HG02763 (cell line): ENCODE data around the gene STK25.
"Not testable (repeated sequence)": the region's sequence is repeated elsewhere in the genome, so short reads cannot be mapped to it uniquely, and the experiment has no call there.

ENCODE experiments used
- ATAC-seq: cut with Tn5 transposase; IDR thresholded peaks from one replicate; pipeline ENCODE4 v1.9.1; 2021; ENCODE audit warnings: mild to moderate bottlenecking, moderate library complexity; ENCODE audit not compliant: unreplicated experiment

Gene STK25

DNA sequence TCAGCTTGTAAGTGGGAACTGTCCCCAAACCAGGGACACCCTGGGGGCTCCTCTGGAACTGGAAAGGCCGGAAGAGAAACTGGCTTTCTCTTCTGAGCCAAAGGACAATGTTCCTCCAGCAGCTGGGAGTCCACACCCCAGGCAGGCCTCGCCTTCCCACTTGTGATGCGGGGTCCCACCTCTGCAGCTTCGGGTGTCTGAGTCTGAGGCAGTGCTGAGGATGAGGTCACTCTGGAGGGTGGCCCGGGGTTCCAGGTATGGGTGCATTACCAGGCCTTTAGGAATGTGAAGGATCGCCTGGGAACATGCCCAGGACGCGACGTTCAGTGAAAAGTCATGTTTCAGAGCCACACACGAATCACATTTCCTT is 32.0 kb upstream of the STK25 start:
- ATAC-seq: no peak

DNA sequence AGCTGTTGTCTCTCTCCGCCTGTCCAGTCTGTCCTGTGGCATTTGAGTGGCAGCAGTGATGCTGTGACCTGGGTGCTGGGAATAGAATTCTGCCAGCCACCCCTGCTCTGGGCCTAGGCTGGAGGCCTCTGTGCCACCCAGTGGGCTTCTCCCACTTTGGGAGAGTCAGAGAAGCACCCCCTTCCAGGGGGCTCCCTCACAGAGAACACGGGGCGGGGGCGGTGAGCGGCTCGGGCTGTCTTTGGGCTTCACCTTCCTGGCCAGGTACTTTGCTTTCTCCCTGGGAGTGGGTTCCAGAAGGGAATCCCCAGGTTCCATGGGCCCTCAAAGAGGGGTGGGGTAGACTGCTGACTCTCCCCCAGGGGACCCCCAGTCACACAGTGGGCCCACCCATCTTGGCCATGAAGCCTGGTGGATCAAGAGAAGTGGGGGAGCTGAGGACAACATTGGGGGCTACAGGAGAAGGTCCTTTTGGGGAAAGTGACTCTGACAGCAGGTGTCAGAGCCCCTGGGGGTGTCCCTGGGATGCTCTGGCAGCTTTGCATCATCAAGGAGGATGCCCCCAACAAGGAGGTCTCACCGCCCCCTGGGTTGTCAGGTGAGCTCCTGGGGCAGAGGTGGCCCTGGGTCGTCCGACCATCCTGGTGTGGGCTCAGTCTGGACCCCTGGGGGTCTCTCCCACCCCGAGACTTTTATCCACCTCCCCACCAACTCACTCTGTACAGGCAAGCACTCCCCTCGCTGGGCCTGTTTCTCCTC is 31.4 kb upstream of the STK25 start:
- ATAC-seq: no peak

DNA sequence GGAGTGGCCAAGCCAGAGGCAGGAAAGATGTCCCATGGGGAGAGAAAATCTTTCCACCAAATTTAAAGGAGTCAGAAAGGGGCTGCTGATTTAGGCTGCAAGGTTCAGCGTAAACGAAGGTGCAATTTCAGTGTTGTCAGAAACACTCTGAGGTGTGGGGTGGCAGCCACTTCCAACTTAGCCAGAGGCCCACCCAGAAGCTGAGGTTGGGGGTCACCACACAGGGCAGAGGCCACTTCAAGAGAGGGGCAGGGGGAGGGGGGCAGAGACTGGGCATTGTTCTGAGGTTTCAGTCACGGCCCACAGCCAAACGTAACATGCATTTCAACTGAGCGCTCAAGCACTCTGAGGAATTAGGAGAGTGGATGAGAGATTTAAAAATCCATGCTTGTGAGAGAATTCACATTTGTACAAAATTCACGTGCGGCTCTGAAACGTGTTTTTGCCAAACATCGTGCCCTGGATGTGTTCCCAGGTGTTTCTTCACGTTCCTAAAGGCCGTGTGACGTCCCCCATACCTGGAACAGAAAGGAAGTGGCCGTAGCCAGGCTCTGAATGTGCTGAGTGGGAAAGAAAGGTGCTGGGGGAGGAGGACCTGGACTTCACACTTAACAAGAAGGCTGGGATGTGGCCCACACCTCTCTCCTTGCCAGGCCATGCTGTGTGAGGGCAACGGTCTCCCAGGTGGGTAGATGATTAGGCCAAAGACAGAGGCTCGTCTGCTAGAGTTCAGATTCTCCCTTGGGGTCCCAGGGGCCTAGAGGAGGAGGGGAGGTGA is 30.6 kb upstream of the STK25 start:
- no peak for ATAC-seq

DNA sequence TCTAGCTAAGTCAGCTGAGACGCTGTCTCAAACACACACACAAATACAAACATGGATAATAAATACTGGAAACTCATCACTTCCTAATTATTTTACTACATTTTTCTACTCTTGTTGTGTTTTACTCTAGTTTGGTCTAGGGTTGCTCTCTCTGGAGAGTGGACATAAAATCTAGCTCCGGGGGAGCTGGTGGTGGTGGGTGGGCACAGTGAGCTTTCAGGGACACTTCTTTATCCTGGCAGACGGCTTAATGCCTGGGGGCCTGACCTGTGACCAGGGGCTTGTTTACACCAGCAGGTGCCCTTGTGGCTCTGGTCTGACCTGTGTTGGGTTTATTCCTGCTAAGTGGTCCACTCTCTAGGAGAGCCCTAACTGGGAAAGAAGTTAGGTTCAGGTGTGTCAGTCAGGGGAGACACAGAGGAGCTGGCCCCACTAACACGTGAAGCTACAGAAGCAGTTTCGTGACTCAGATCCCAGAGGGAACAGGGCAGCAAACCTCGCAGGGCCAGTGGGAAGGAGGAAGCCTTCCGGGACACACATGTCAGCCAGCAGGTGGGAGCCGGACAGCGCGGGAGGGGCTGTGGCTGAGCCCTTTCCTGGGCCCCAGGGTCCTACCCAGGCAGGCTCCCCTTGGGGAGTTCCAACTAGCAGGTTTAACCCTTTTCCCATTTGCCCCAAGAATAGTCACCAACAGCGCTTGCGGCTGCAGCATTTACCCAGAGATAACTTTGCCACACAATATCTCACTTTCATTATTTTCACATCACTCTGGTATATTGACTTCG is 27.7 kb upstream of the STK25 start:
- no peak for ATAC-seq

DNA sequence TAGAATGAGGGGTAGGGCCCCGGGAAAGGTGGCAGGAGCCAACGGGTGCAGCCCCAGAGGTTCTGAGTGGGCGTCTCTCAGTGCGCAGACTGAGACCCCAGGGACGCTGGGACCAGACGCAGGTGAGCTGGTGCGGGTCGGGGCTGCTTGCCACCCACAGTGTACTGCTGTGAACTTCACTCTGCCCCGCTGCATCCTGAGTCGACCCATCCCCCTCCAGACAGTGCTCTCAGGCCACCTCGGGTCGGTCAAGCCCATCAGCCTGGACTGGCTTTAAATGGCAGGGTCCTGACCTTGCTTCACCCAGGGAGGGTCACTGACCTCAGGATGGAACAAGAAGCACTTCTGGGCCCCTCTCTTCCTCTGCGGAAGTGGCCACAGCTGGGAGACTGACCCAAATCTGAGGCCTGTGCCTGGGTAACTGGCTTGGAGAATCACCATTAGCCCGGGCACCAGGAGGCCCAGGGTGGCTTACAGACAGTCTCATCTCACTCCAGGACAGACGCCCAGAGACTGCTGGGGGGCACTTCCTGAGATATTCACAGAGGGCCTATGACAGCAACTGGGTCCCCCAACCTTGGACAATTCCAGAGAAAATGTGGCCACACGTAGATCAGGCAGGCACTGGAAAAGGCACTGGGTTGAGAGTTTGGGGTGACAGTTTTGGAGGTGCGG is 26.5 kb upstream of the STK25 start:
- ATAC-seq: no peak

DNA sequence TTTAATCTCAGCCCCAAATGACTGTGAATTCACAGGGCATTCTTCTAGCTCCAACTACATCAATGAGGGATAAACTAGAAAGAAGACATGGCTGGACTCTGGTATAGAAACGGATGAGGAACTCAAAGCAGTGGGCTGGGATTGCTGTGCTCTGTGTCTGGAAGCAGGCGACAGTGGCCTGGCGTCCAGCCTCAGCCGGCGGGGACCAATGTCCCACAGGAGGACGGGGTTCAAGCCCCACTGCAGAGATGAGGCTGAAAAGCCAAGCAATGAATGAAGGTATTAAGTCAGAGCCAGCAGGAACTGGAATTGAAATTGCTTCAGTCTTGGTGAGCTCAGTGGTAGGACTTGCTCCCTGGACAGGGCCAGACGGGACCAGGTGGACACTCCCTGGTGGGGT is 25.9 kb upstream of the STK25 start:
- ATAC-seq: no peak

DNA sequence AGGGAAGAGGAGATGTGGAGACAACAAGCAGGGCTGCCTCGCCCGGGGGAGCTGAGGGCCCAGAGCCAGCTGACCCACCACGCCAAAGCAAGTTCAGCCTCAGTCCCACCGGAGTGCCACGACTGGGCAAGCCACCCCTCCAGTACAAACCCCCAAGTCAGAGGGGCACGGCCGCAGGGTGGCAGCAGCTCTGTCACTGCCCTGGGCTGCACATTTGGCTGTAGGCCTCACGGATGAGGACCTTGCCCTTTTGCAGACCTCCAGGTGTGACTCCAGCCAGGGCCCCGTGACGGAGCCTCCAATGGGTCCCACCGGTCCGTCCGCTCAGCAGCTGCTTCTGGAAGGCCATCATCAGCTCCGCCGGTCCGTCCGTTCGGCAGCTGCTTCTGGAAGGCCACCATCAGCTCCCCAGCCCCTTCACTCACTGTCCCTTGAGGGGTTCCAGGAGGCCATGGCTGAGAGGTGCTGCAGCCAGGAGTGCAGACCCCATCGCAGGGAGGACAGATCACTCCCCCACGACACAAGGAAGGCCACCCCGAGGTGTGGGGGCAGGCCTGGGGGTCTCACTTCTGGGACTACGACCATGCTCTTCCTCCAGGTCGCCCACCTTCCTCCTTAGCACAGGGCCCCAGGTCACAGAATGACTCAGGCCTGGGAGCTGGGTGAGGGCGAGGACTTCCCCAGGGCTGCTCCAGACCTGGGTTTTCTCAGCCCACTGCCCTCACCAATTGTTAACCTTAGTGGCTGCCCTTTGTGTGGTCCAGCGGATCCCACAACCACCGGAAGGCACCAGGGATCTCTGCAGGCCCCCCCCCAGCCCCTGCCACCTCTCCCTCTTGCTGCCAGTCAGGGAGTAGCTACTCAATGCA is 24.6 kb upstream of the STK25 start:
- ATAC-seq: no peak

DNA sequence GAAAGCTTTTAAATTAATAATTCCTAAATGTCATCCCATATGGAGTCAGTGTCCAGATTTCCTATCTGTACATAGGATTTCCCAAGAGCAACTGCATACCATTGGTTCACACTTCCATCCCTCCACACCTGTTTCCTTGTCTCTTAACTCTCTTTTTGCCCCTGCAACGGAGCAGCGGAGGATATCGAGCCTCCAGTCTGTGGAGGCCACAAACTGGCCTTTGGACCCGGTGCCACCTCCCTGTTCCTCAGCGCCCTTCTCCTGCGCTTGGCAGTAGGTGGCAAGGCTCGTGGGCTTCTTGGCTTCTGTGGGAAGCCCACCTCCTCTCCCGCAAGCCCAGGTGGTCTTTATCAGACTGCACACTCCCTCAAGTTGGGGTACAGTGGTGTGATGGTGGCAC is 23.8 kb upstream of the STK25 start:
- no peak for ATAC-seq

DNA sequence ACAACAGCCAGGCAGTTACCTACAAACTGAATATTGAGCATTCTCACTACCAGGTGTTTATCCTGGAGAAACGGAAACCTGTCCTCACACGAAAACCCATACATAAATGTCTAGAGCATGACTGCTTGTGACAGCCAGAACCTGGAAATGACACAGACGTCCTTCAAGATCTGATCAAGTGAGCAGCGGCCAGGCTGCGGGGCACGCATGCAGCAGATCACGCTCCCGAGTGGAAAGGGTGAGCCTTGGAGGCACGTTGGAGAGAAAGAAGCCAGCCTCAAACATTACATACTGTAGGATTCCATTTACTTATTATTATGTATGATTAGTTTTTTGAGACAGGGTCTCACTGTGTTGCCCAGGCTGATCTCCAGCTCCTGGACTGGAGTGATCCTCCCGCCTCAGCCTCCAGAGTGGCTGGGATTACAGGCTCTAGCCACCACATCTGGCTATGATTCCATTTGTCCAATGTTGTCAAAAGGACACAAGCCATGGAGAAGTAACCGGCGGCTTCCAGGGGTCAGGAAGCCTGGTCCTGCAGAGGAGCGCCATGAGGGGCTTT is 22.9 kb upstream of the STK25 start:
- ATAC-seq: no peak

DNA sequence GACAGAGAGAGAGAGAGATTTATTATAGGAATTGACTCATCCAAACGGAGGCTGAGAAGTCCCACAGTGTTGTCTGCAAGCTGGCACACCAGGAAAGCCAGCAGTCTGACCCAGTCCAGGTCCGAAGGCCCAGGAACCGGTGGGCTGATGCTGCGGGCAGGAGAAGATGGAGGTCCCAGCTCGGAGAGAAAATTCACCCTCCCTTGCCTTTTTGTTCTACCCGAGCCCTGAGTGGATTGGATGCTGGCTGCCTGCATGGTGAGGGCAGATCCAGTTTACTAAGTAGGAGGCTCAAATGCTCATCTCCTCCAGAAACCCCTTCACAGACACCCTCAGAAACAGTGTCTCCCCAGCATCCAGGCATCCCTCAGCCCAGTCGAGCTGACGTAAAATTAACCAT is 22.2 kb upstream of the STK25 start:
- ATAC-seq: no peak

DNA sequence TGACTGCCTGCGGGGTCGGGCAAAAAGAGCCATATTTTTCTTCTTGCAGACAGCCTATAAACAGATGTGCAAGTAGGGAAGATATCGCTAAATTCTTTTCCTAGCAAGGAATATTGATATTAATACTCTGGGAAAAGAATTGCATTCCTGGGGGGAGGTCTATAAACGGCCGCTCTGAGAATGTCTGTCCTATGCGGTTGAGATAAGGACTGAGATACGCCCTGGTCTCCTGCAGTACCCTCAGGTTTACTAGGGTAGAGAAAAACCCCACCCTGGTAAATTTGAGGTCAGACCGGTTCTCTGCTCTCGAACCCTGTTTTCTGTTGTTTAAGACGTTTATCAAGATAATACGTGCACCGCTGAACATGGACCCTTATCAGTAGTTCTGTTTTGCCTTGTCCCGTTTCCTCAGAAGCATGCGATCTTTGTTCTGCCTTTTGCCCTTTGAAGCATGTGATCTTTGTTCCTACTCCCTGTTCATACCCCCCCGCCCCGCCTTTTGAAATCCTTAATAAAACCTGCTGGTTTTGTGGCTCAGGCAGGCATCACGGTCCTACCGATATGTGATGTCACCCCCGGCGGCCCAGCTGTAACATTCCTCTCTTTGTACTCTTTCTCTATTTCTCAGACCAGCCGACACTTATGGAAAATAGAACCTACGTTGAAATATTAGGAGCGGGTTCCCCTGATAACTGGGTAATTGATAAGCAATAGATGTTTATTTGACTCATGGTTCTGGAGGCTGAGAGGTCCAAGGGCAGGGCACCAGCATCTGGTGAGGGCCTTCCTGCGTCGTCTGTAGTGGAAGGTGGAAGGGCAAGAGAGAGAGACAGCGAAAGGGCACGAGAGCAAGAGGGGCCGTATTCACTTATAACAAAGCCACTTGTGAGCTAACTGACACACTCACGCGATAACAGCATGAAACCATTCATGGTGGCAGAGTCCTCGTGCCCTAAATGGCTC is 17.7 kb upstream of the STK25 start:
- not testable (repeated sequence) for ATAC-seq

DNA sequence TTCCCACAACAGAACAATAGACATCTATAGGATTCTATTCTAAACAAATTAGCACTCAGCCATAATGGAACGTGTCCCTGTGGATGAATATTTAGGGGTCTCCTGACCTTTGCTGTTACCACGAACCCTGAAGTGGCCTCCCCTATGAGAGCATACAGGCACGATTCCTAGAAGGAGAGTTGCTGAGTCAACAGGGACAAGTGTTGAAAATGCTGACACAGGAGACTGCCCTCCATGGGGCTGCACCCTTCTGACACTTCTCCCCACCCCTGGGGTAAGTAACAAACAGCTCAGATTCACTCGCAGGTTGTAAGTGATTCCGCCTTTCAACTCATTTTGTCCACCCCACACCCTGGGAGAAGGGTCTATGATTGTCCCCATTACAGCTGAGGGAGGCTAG is 14.1 kb upstream of the STK25 start:
- no peak for ATAC-seq

DNA sequence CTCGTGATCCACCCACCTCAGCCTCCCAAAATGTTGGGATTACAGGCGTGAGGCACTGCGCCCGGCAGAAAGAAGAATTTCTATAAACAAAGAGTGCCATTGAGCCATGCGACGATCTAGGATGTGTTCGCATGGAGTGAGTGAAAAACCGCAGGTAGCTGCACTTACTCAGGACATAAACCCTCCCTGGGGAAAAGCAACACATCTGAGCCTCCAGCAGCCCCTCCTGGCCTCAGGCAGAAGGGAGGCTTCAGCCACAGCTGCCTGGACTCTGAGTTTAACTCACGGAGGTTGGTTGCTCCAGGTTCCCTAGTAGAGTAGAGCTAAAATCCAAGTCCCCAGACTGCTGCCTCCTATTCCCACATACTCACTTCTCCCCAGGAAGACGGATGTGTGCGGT is 11.3 kb upstream of the STK25 start:
- ATAC-seq: no peak

DNA sequence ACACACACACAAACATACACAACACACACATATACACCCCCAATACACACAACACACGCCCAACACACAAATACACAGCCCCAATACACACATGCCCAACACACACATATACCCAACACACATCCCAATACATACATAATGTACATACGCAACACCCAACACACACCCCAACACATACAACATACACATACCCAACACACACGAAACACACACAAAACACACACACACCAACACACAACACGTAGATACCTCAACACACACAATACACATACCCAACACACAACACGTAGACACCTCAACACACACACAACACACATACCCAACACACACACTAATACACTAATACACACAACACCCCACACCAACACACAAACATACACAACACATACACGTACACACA is 8.9 kb upstream of the STK25 start:
- no peak for ATAC-seq

DNA sequence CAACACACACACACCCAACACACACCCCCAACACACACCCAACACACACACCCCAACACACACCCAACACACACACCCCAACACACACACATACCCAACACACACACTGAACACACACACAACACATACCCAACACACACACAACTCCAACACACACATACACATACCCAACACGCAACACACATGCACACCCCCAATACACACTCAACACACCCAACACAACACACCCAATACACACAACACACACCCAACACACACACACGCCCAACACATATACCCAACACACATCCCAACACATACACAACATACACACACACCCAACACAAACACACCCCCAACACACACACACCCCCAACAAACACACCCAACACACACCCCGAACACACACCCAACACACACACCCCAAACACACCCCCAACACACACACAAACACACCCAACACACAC is 8.2 kb upstream of the STK25 start:
- ATAC-seq: no peak

DNA sequence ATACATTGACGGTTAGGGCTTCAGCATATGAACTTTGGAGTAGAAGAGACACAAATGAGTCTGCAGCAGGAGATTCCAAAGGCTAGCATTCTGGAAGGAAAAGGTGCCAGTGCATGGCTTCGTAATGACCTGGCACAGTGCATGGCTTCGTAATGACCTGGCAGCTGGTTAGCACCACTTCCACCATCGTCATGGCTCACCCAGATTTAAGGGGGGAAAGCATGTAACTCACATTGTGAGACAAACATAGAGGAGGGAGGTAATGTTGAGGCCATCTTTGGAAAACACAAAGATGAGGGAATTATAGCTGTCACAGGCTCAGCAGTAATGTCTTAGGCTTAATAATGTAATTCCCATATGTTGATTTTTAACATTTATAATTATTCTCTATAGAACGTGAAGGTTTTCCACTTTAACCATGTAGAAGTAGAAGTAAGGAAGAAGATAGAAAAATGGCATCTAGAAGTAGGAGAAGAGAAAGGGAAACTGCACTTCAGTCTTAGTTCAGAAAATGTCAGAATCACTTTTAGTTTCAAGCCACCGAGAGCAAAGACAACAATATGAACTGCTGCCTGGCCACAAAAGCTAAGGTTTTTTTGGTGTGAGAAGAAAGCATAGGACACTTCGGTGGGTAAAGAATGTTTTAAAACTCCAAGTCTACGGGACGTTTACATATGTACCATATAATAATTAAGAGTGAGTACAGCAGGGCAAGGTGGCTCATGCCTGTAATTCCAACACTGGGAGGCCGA is 6.8 kb upstream of the STK25 start:
- ATAC-seq: no peak

DNA sequence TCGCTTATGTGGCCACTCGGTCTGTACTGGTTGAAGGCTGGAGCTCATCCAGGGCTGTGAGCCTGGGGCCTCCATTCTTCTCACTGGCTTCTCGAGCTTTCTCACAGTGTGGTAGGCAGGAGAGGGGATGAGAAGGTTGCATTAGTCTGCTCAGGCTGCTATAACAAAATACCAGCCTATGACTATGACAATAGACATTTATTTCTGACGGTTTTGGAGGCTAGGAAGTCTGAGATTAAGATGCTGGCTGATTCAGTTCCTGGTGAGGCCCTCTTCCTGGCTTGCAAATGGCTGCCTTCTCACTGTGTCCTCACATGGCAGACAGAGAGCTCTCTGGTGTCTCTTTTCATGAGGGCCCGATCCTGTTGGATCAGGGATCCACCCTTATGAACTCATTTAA is 6.2 kb upstream of the STK25 start:
- no peak for ATAC-seq

DNA sequence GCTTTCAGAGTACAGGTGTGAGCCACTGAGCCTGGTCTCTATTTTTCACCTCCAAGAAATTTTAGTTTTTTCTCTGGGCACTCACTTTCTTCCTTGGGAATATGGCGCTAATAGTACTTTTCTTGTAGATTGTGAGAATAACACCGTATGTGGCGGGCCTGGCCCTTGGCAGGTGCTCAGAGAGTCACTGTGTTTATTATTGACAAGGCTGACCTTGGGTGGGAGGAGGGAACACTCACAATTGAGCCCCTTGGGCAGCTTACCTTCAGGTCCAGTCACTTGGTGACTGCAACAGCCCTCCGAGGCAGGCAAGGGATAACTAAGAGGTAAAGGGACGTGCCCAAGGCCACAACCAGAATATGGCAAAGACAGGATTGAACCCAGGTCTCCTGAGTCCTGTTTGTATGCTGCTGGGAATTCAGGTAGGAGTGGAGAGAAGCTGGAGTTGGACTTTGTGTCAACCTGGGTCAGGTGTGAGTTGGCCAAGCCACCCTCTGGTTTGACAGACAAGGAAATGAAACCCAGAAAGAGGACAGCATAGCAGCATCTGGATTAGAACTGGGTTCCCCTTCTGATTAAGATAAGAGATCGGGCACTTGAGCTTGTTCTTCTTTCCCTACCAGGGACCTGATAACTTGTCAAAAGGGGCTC is 2.8 kb upstream of the STK25 start:
- ATAC-seq: no peak
